Trophoblast cell (in vitro differentiated cells and primary cell): ENCODE data around the gene GBF1.

Experiments
- DNase-seq, 2 donors: peaks; one replicate each; pipeline ENCODE4 v3.0.0-alpha.2; 2016
- H2AFZ ChIP-seq: 2 replicates; pipeline ENCODE4 v1.6.1; 2013; ENCODE audit warnings: low read length, moderate library complexity, mild to moderate bottlenecking; ENCODE audit not compliant: insufficient read depth, poor library complexity
- H2AK5ac ChIP-seq: 2 replicates; pipeline ENCODE4 v1.6.1; 2013; ENCODE audit warnings: mild to moderate bottlenecking, low read length
- H2BK120ac ChIP-seq: 2 replicates; pipeline ENCODE4 v1.6.1; 2013; ENCODE audit warnings: low read length, mild to moderate bottlenecking, moderate library complexity; ENCODE audit not compliant: insufficient read depth, poor library complexity
- H2BK12ac ChIP-seq: 2 replicates; pipeline ENCODE4 v1.6.1; 2013; ENCODE audit warnings: mild to moderate bottlenecking, low read length, moderate library complexity
- H2BK5ac ChIP-seq: 2 replicates; pipeline ENCODE4 v1.6.1; 2013; ENCODE audit warnings: low read length, low read depth, moderate library complexity, mild to moderate bottlenecking; ENCODE audit not compliant: poor library complexity
- H3K14ac ChIP-seq: 2 replicates; pipeline ENCODE4 v1.6.1; 2013; ENCODE audit warnings: mild to moderate bottlenecking, low read length
- H3K18ac ChIP-seq: 2 replicates; pipeline ENCODE4 v1.6.1; 2013; ENCODE audit warnings: mild to moderate bottlenecking, low read length
- H3K23ac ChIP-seq: 2 replicates; pipeline ENCODE4 v1.6.1; 2013; ENCODE audit warnings: low read length
- H3K27ac ChIP-seq: 2 replicates; pipeline ENCODE4 v1.5.1; 2013; ENCODE audit warnings: low read depth, mild to moderate bottlenecking, inconsistent platforms, low read length, moderate library complexity
- H3K27me3 ChIP-seq: 2 replicates; pipeline ENCODE4 v1.6.1; 2013; ENCODE audit warnings: inconsistent platforms, mild to moderate bottlenecking, low read length, moderate library complexity; ENCODE audit not compliant: insufficient read depth
- H3K36me3 ChIP-seq, 2 experiments: 1 replicate in 1 of 2; 2 replicates in 1 of 2; pipeline ENCODE4 v1.6.1; 2013; ENCODE audit warnings: low read length in 2 of 2, mild to moderate bottlenecking in 2 of 2, moderate library complexity in 1 of 2; ENCODE audit not compliant: insufficient read depth in 2 of 2, control insufficient read depth in 1 of 2
- H3K4ac ChIP-seq: 2 replicates; pipeline ENCODE4 v1.6.1; 2013; ENCODE audit warnings: low read depth, mild to moderate bottlenecking, low read length, moderate library complexity
- H3K4me1 ChIP-seq, 2 experiments: 1 replicate in 1 of 2; 2 replicates in 1 of 2; pipeline ENCODE4 v1.6.1; 2013; ENCODE audit warnings: low read length in 2 of 2, mild to moderate bottlenecking in 2 of 2, moderate library complexity in 1 of 2; ENCODE audit not compliant: insufficient read depth in 2 of 2, control insufficient read depth in 1 of 2
- H3K4me2 ChIP-seq: 2 replicates; pipeline ENCODE4 v1.6.1; 2013; ENCODE audit warnings: inconsistent platforms, mild to moderate bottlenecking, low read length, moderate library complexity
- H3K4me3 ChIP-seq: 2 replicates; pipeline ENCODE4 v1.5.1; 2013; ENCODE audit warnings: mild to moderate bottlenecking, low read depth, low read length, inconsistent platforms
- H3K79me1 ChIP-seq: one replicate; pipeline ENCODE4 v1.6.1; 2013; ENCODE audit warnings: low read length
- H3K79me2 ChIP-seq: 2 replicates; pipeline ENCODE4 v1.6.1; 2013; ENCODE audit warnings: low read length, mild to moderate bottlenecking; ENCODE audit not compliant: control insufficient read depth, insufficient read depth, poor library complexity
- H3K9ac ChIP-seq: 2 replicates; pipeline ENCODE4 v1.6.1; 2013; ENCODE audit warnings: mild to moderate bottlenecking, low read length
- H3K9me3 ChIP-seq: 2 replicates; pipeline ENCODE4 v1.6.1; 2013; ENCODE audit warnings: low read depth, mild to moderate bottlenecking, control low read depth, inconsistent platforms, low read length; ENCODE audit not compliant: insufficient read depth
- H4K12ac ChIP-seq: 2 replicates; pipeline ENCODE4 v1.6.1; 2013; ENCODE audit warnings: low read depth, mild to moderate bottlenecking, low read length, moderate library complexity
- H4K8ac ChIP-seq: 2 replicates; pipeline ENCODE4 v1.6.1; 2013; ENCODE audit warnings: low read depth, mild to moderate bottlenecking, low read length, moderate library complexity
- H4K91ac ChIP-seq: one replicate; pipeline ENCODE4 v1.6.1; 2013; ENCODE audit warnings: low read depth, mild to moderate bottlenecking, low read length, moderate library complexity
- WGBS: extraction: QIAGEN DNeasy Blood & Tissue Kit; methylation state at CpG from one replicate; pipeline ENCODE4 v1.1.7; 2013; ENCODE audit warnings: missing lambda C conversion rate; ENCODE audit not compliant: insufficient read length, insufficient coverage; ENCODE audit errors: extremely low coverage; 5-methylcytosine and 5-hydroxymethylcytosine counted together

The GBF1 gene

DNA sequence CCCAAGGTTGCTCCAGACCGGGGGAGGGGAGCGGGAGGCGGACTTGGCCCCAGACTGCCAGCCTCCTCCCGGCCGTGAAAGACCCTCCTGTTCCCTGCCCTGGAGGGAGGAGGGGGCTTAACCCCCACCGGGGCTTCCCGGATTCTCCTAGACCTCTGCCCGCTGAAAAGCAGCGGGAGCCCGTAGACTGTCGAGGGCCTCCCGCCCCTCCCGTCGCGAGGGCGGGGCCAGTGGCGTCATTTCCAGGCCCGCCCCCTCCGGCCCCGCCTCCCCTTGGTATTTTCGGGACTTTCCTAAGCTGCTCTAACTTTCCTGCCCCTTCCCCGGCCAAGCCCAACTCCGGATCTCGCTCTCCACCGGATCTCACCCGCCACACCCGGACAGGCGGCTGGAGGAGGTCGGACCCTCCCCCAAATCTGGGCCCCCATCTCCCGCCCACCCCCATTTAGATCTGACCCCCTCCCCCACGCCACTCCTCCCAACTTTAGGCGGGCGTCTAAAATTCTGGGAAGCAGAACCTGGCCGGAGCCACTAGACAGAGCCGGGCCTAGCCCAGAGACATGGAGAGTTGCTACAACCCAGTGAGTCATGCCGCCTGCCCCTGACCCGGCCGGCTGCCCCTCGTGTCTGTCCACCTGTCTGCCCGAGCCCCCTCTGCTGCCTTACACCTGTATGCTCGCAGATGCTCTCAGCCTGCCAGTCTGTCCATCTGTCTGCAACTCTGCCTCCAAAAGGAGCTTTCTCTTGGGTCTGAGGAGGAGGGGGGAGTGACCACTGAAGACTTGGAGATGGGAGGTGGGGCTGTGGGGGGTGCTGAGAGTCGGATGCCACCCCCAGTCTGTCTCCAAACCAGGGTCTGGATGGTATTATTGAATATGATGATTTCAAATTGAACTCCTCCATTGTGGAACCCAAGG is 150.3 kb downstream of the GBF1 start, which contains the start of gene NFKB2:
NFKB2 (plus strand) TSS at position 306 of the 917 bp plus-strand sequence; CDS start at position 561, 255 bp downstream.
- Histone ChIP-seq H4K12ac (peak within 1 kb of the TSS; percentile 28), H3K4ac (peak within 1 kb of the TSS; percentile 13), H2AFZ (peak within 1 kb of the TSS; percentile 75), H2BK120ac (peak within 1 kb of the TSS; percentile 49), H4K8ac (peak within 1 kb of the TSS; percentile 4), H2BK12ac (no peak within 1 kb of the TSS), H4K91ac (peak within 1 kb of the TSS; percentile 49), H3K4me2 (peak within 1 kb of the TSS; percentile 74), H3K4me1 (peaks cover 18 to 21% of the 10 kb centered on the region in 2 experiments), H3K14ac (peak within 1 kb of the TSS; percentile 59), H3K18ac (peak within 1 kb of the TSS; percentile 52), H2BK5ac (peak within 1 kb of the TSS; percentile 58), H3K36me3 (peaks cover 19 to 25% of the 10 kb centered on the region in 2 experiments), H3K27me3 (no peaks in the 10 kb centered on the region), H3K27ac (peak within 1 kb of the TSS; percentile 23), H3K9me3 (peaks cover 3% of the 10 kb centered on the region), H3K79me1 (peaks cover 11% of the 10 kb centered on the region), H2AK5ac (peak within 1 kb of the TSS; percentile 45), H3K23ac (no peak within 1 kb of the TSS), H3K79me2 (peaks cover 6% of the 10 kb centered on the region), H3K9ac (no peak within 1 kb of the TSS), H3K4me3 (peak within 1 kb of the TSS; percentile 74)
- WGBS: no CpG with 5 or more reads among the region's 42 CpGs
- DNase-seq: peak; percentile 97 to 98

DNA sequence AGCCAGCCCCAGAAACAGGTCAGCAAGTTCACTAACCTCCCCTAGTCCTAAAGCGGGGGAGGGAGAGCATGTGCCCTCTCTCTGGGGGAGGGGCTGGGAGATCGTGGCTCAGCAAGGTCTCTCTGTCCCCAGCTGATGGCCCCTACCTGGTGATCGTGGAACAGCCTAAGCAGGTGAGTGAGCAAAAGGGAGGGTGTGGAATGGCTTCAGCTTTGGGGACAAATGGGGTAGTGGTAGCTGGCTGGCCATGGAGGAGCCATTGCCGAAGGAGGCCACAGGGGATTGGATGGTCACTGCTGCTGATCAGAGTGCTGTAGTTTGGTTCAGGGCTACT is 151.0 kb downstream of the GBF1 start:
- Histone ChIP-seq H2BK12ac (no peak overlapping the region), H2BK120ac (no peak overlapping the region), H3K9ac (no peak overlapping the region), H2AFZ (no peak overlapping the region), H3K4me1 (peaks cover 23 to 25% of the 10 kb centered on the region in 2 experiments), H3K23ac (no peak overlapping the region), H3K79me1 (peaks cover 15% of the 10 kb centered on the region), H3K14ac (no peak overlapping the region), H3K9me3 (peaks cover 3% of the 10 kb centered on the region), H2AK5ac (peak overlapping the region; percentile 30), H3K79me2 (peaks cover 6% of the 10 kb centered on the region), H3K27ac (no peak overlapping the region), H3K18ac (no peak overlapping the region), H3K4me2 (peak overlapping the region; percentile 74), H4K91ac (no peak overlapping the region), H4K12ac (no peak overlapping the region), H3K36me3 (peaks cover 24 to 28% of the 10 kb centered on the region in 2 experiments), H3K4ac (no peak overlapping the region), H3K27me3 (no peaks in the 10 kb centered on the region), H4K8ac (no peak overlapping the region), H3K4me3 (no peak overlapping the region), H2BK5ac (no peak overlapping the region)
- DNase-seq: no peak
- WGBS: no CpG with 5 or more reads among the region's 4 CpGs

DNA sequence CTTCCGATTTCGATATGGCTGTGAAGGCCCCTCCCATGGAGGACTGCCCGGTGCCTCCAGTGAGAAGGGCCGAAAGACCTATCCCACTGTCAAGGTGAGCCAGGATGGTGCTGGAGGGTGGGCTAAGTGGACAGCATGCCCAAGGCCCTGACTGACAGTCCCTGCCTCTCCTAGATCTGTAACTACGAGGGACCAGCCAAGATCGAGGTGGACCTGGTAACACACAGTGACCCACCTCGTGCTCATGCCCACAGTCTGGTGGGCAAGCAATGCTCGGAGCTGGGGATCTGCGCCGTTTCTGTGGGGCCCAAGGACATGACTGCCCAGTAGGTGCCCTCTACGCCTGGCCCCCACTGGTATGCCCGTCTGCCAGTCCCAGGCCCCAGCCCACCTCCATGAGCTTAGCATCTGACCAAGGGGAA is 151.4 kb downstream of the GBF1 start:
- Histone ChIP-seq H4K91ac (no peak overlapping the region), H2BK120ac (no peak overlapping the region), H4K12ac (no peak overlapping the region), H3K27me3 (no peaks in the 10 kb centered on the region), H3K23ac (no peak overlapping the region), H3K18ac (no peak overlapping the region), H4K8ac (no peak overlapping the region), H2AFZ (no peak overlapping the region), H3K9me3 (peaks cover 3% of the 10 kb centered on the region), H3K4me2 (peak overlapping the region; percentile 74), H2BK12ac (no peak overlapping the region), H3K4ac (no peak overlapping the region), H3K36me3 (peaks cover 27 to 30% of the 10 kb centered on the region in 2 experiments), H3K27ac (no peak overlapping the region), H2BK5ac (no peak overlapping the region), H3K79me2 (peaks cover 6% of the 10 kb centered on the region), H3K4me3 (no peak overlapping the region), H3K4me1 (peaks cover 28 to 30% of the 10 kb centered on the region in 2 experiments), H3K9ac (no peak overlapping the region), H3K14ac (no peak overlapping the region), H2AK5ac (peak overlapping the region; percentile 30), H3K79me1 (peaks cover 19% of the 10 kb centered on the region)
- DNase-seq: no peak
- WGBS: no CpG with 5 or more reads among the region's 12 CpGs

DNA sequence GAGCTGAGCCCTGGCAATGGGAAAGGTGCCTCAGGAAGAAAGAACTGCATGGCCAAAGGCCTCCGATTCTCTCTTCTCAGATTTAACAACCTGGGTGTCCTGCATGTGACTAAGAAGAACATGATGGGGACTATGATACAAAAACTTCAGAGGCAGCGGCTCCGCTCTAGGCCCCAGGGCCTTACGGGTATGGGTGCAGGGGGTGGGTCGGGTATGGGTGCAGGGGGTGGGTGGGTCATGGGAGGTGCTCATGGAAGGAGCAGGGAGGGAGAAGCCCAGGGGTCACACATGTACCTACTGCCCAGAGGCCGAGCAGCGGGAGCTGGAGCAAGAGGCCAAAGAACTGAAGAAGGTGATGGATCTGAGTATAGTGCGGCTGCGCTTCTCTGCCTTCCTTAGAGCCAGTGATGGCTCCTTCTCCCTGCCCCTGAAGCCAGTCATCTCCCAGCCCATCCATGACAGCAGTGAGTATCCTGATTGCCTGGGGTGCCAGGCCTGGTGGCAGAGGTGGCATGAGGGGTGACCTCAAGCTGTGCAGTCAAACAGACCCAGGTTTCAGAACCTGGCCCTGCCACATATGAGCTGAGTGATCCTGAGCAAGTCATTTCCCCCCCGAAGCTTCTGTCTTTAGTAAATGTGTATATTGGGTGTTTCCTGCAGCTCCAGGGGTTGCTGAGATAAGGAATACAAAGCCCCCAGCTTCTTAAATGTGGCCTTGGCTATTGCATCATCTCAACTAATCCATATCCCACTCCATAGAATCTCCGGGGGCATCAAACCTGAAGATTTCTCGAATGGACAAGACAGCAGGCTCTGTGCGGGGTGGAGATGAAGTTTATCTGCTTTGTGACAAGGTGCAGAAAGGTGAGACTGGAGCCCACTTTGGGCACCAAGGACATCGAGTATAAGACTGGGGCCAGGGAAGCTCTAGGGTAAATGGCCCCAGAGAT is 152.2 kb downstream of the GBF1 start:
- H3K27ac ChIP-seq: no peak overlapping the region
- peaks cover 24% of the 10 kb centered on the region for H3K79me1 ChIP-seq
- no CpG with 5 or more reads among the region's 14 CpGs for WGBS
- H4K8ac ChIP-seq: no peak overlapping the region
- peaks cover 34 to 36% of the 10 kb centered on the region in 2 experiments for H3K4me1 ChIP-seq
- no peak overlapping the region for H2BK5ac ChIP-seq
- H4K91ac ChIP-seq: no peak overlapping the region
- H2AK5ac ChIP-seq: no peak overlapping the region
- H3K18ac ChIP-seq: no peak overlapping the region
- H3K9me3 ChIP-seq: peaks cover 3% of the 10 kb centered on the region
- H2AFZ ChIP-seq: no peak overlapping the region
- H3K4me3 ChIP-seq: peak overlapping the region; percentile 16
- H3K27me3 ChIP-seq: no peaks in the 10 kb centered on the region
- H3K79me2 ChIP-seq: peaks cover 7% of the 10 kb centered on the region
- H3K14ac ChIP-seq: no peak overlapping the region
- H3K4me2 ChIP-seq: no peak overlapping the region
- no peak overlapping the region for H2BK120ac ChIP-seq
- no peak overlapping the region for H3K4ac ChIP-seq
- no peak overlapping the region for H3K23ac ChIP-seq
- no peak overlapping the region for H2BK12ac ChIP-seq
- no peak overlapping the region for H4K12ac ChIP-seq
- no peak for DNase-seq
- peaks cover 29 to 30% of the 10 kb centered on the region in 2 experiments for H3K36me3 ChIP-seq
- H3K9ac ChIP-seq: no peak overlapping the region
